Stimulated activated naive B cell treated with anti-CD40 and anti-IgM and Interleukin-4, amounts not matched to agents 10 μg/mL and 1 μg/mL and 100 μg/mL, for 72 hours (primary cell): ENCODE measurements around the gene COPS3.
"Not testable (repeated sequence)": the region's sequence is repeated elsewhere in the genome, so short reads cannot be mapped to it uniquely, and the experiment has no call there.

Experiments
- ATAC-seq, 2 donors: fragments of 150-1000 bp; cut with Tn5 transposase; replicated peaks; 2 replicates each; pipeline ENCODE4 v1.10.0; 2021; ENCODE audit warnings: moderate library complexity in 1 of 2
- DNase-seq: peaks from one replicate; pipeline ENCODE4 v3.0.0; 2021
- H3K27ac Mint-ChIP-seq: one replicate; pipeline ENCODE4 v1.8.0; 2022; ENCODE audit warnings: mild to moderate bottlenecking, mixed read lengths
- H3K27me3 Mint-ChIP-seq, 2 donors: one replicate each; pipeline ENCODE4 v1.8.0; 2022; ENCODE audit warnings: mixed read lengths in 2 of 2
- H3K36me3 Mint-ChIP-seq, 2 donors: one replicate each; pipeline ENCODE4 v1.8.0; 2022; ENCODE audit warnings: mixed read lengths in 2 of 2, mild to moderate bottlenecking in 1 of 2
- H3K4me1 Mint-ChIP-seq, 2 donors: one replicate each; pipeline ENCODE4 v1.8.0; 2022; ENCODE audit warnings: mixed read lengths in 2 of 2, mild to moderate bottlenecking in 1 of 2
- H3K4me3 Mint-ChIP-seq, 2 donors: one replicate each; pipeline ENCODE4 v1.8.0; 2022; ENCODE audit warnings: mild to moderate bottlenecking in 2 of 2, mixed read lengths in 2 of 2, moderate library complexity in 1 of 2
- H3K9me3 Mint-ChIP-seq, 2 donors: one replicate each; pipeline ENCODE4 v1.8.0; 2022; ENCODE audit warnings: mixed read lengths in 2 of 2, mild to moderate bottlenecking in 1 of 2

The COPS3 gene

DNA sequence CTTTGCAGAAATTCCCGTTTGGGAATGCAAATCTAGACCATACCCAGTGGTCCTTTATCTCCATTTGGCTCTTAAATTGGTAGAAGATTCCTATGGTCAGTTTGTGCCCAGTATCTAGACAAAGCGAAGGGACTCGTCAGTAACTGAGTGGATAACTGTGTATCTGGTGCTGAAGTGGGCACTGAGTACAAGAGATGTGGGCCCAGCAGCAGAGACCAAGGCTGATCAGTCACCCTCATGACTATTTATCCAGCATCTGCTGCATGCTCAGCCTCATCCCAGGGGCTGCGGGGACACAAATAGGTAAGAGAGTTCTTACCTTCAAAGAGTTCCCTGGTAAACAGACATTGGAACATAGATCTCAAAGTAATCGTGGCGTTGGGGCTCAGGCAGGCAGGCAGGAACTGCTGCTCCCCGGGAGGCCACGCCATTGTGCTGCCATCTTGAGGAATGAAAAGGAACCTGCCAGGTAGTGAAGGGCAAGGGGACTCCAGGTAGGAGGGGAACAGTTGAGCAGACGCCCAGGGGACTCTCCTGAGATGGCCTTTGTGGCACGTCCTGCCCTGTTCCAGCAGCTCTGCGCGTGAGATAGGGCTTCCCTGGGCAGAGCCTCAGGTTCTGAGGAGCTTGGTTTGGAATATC is 32.4 kb upstream of the COPS3 start:
- ATAC-seq (peak; percentile 92 to 97), DNase-seq (peak; percentile 53)
- Mint-ChIP-seq H3K4me1 (peaks cover 0 to 4% of the 10 kb centered on the region in 2 donors), H3K27ac (no peak overlapping the region), H3K4me3 (no peak overlapping the region), H3K36me3 (no peaks in the 10 kb centered on the region), H3K9me3 (no peaks in the 10 kb centered on the region), H3K27me3 (no peaks in the 10 kb centered on the region)

DNA sequence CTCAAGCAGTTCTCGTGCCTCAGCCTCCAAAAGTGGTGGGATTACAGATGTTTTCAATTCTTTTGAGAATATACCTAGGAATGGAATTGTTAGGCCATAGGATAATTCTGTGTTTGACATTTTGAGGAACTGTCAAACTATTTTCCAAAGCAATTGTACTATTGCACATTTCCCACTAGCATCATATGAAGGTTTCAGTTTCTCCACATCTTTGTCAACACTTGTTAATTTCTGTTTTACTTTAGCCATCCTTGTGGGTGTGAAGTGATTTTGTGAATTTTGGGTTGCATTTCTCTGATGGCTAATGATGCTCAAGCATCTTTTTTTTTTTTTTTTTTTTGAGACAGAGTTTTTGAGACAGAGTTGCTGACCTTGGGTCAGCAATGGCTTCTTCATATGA is 28.3 kb upstream of the COPS3 start:
- Mint-ChIP-seq H3K4me1 (peaks cover 16 to 19% of the 10 kb centered on the region in 2 donors), H3K27ac (no peak overlapping the region), H3K27me3 (no peaks in the 10 kb centered on the region), H3K9me3 (no peaks in the 10 kb centered on the region), H3K4me3 (no peak overlapping the region), H3K36me3 (no peaks in the 10 kb centered on the region)
- DNase-seq: no peak
- no peak for ATAC-seq

DNA sequence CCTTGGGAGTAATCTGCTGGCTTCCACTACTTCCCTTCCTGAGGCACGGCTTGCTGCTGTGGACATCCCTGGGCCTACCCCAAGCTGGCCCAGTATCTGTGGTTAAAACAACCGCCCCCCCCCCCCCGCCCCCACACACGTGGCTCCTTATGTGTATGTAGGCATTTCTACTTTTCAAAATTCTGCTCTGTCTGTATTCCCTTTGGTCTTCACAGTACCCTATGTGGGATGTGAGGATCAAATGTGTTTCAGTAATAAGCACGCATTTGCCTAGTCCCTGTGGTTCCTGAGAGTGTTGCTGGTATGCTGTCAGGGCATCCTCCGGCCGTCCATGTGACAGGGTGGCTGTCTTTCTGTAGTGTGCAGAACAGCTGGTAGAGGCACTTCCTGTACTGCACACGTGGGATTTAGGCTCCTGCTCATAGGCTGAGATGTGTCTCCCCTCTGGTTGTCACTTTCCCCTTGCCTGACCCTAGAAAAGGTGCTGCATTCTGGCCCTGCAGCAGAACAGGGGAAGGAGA is 24.3 kb upstream of the COPS3 start:
- ATAC-seq (peak; percentile 83 to 86), DNase-seq (peak; percentile 51)
- Mint-ChIP-seq H3K4me3 (peak overlapping the region; percentile 78), H3K4me1 (peaks cover 19 to 37% of the 10 kb centered on the region in 2 donors), H3K27ac (peak overlapping the region; percentile 69), H3K9me3 (no peaks in the 10 kb centered on the region), H3K27me3 (no peaks in the 10 kb centered on the region), H3K36me3 (no peaks in the 10 kb centered on the region)

DNA sequence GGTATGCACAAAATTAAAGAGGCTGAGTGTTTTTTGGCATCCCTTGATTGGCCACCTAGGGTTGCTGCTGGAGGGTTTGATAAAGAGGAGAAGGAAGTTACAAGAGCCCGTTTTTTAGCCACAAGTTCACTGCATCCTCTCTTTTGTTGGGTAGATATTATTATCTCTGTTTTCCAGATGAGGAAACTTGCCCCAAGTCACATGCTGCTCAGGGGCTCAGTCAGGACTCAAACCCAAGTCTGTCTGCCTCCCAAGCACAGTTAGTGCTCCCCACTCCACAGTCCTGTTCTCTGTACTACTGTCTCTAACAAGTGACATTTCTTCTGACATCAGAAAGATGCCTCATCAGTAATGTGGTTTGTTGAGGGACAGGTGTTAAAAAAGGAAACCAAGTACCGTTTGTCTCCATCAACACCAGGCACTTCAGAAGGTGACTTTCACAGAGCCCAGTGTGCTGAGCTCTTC is 23.5 kb upstream of the COPS3 start:
- no peaks in the 10 kb centered on the region for H3K27me3 Mint-ChIP-seq
- H3K9me3 Mint-ChIP-seq: no peaks in the 10 kb centered on the region
- H3K27ac Mint-ChIP-seq: peak overlapping the region; percentile 51
- H3K36me3 Mint-ChIP-seq: no peaks in the 10 kb centered on the region
- DNase-seq (no peak), ATAC-seq (peak in 1 of 2 donors; percentile 12)
- H3K4me3 Mint-ChIP-seq: peak overlapping the region; percentile 91 to 95
- peaks cover 19 to 41% of the 10 kb centered on the region in 2 donors for H3K4me1 Mint-ChIP-seq

DNA sequence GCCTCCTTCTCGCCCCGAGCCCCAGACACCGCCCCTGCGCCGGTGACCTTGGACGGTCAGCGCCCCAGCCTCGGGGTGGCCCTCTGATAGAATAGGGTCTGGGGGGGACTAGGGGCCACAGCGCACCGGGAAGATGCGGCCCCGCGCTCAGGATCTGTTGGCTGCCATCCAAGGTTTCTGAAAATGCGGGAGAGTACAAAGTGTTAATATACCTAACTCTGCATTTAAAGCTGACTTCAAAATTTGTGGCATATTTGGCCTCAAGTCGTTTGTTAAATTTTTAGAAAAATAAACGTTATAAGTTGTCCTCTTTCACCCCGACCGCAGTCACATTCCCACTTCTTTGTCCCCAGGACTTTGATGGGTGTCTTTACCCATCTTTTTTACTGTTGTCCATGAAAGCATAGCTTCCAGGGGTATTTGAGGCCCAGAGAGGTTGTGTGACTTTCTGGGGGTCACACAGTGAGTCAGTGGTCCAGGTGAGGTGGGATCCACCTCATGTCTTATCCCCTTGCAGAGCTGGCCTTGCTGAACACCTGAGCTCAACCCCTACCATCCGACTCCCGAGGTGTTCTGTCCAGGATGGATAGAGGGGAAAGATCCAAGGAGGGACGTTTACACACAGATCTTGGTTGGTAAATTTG is 22.9 kb upstream of the COPS3 start:
- peak overlapping the region; percentile 91 to 95 for H3K4me3 Mint-ChIP-seq
- ATAC-seq: no peak
- H3K4me1 Mint-ChIP-seq: peaks cover 19 to 41% of the 10 kb centered on the region in 2 donors
- no peaks in the 10 kb centered on the region for H3K27me3 Mint-ChIP-seq
- no peaks in the 10 kb centered on the region for H3K9me3 Mint-ChIP-seq
- no peaks in the 10 kb centered on the region for H3K36me3 Mint-ChIP-seq
- peak overlapping the region; percentile 75 for H3K27ac Mint-ChIP-seq
- no peak for DNase-seq

DNA sequence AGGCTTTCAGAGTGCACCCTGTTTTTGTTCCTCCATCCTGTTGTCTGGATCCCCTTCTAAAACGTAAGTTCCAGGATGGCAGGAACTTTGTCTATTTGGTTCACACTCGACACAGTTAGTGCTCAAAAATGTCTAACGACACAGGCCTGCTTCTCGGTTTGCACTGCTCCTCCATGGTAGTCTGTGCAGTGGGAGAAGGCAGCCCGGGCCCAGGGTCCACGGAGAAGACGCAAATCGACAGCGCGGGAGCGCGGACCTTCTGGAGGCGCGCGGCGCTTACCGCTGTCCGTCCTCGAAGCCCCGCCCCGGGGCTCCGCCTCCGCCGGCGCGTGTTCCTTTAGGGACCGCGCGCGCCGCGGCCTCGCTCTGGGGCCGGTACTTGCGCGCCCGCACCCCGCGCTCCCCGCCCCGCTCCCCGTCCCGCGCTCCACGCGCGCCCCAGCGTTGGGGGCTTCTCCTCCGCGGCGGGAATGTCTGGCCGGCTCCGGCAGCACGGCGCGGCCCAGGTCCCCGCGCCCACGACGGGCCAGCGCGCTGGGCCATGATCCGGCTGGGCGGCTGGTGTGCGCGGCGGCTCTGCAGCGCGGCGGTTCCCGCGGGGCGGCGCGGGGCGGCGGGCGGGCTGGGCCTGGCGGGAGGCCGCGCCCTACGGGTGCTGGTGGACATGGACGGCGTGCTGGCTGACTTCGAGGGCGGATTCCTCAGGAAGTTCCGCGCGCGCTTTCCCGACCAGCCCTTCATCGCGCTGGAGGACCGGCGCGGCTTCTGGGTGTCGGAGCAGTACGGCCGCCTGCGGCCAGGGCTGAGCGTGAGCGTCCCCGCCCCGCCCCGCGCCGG is 22.2 kb upstream of the COPS3 start, which contains the start of gene NT5M:
TSS of gene NT5M (plus strand) at position 364 of the 837 bp plus-strand sequence. CDS start at position 542, 178 bp downstream.
- Mint-ChIP-seq H3K4me1 (peaks cover 21 to 47% of the 10 kb centered on the region in 2 donors), H3K36me3 (no peaks in the 10 kb centered on the region)

DNA sequence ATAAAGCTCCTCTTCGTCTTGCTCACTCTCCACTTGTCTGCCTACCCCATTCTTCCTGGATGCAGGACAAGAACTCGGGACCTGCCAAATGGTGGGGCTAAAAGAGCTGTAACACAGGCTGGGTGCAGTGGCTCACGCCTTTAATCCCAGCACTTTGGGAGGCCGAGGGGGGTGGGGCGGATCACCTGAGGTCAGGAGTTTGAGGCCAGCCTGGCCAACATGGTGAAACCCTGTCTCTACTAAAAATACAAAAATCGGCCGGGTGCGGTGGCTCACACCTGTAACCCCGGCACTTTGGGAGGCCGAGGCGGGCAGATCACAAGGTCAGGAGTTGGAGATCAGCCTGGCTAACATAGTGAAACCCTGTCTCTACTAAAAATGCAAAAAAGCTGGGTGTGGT is 20.6 kb upstream of the COPS3 start:
- H3K36me3 Mint-ChIP-seq, H3K9me3 Mint-ChIP-seq, ATAC-seq, H3K27ac Mint-ChIP-seq, DNase-seq, H3K27me3 Mint-ChIP-seq: not testable (repeated sequence)
- peak overlapping the region in 1 of 2 donors; percentile 35 for H3K4me3 Mint-ChIP-seq
- peaks cover 28 to 60% of the 10 kb centered on the region in 2 donors for H3K4me1 Mint-ChIP-seq

More for the DNA sequence above, 22.2 kb upstream of the COPS3 start, which contains the start of gene NT5M:
- DNase-seq (peak; percentile 60), ATAC-seq (peak; percentile 67 to 74)
- no peaks in the 10 kb centered on the region for H3K9me3 Mint-ChIP-seq
- peak within 1 kb of the TSS; percentile 91 to 95 for H3K4me3 Mint-ChIP-seq
- no peaks in the 10 kb centered on the region for H3K27me3 Mint-ChIP-seq
- H3K27ac Mint-ChIP-seq: peak within 1 kb of the TSS; percentile 87

DNA sequence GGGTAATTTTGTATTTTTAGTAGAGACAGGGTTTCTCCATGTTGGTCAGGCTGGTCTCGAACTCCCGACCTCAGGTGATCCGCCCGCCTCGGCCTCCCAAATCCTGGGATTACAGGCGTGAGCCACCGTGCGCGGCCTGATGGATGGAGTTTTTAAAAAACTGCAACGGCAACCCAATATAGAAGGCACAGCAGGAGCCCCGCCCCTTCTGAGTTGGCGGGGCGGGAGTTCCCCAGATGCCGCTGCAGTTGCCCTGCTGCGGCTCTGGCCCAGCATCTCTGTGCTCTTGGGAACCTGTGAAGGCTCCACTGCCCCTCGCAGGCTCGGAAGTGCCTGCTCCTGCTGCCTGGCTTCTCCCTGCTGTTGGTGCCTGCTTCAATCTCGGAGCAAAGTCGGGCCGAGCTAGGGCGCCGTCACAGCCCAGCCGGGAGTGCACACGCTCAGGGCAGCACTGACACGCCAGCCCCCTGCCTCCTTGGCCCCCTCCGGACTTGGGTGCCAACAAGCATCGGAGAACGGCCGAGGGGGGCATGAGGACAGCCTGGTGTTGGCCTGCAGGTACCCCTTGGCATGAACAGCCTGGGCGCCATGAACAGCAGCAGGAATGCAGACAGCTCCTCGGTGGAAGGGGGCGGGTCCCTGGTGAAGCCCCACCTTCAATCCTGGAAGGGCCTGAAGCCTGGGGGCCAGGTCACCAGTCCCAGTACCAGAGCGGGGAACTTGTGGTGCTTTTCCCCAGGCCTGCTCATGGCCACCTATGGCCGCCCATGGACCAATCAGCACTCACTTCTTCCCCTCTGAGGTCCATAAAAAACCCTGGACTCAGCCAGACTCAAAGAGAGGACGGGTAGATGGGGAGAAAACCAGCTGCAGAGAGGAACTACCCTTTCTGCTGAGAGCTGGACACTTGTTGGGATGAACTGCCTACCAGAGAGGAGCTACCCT is 19.9 kb upstream of the COPS3 start:
- Mint-ChIP-seq H3K27ac (no peak overlapping the region), H3K27me3 (no peaks in the 10 kb centered on the region), H3K9me3 (no peaks in the 10 kb centered on the region), H3K36me3 (no peaks in the 10 kb centered on the region), H3K4me3 (peak overlapping the region; percentile 79 to 81), H3K4me1 (peaks cover 24 to 58% of the 10 kb centered on the region in 2 donors)
- peak; percentile 51 for DNase-seq
- ATAC-seq: peak; percentile 66 to 69

DNA sequence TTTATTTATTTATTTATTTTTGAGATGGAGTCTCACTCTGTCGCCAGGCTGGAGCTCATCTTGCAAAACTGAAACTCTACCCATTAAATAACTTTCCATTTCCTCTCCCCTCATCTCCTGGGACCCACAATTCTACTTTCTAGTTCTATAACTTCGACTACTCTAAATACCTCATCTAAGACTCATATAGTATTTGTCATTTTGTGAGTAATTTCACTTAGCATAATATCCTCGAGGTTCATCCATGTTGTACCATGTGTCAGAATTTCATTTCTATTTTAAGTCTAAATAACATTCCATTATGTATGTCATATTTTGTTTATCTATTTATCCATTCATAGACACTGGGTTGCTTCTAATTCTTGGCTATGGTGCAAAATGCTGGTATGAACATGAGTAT is 17.1 kb upstream of the COPS3 start:
- Mint-ChIP-seq H3K9me3 (no peaks in the 10 kb centered on the region), H3K36me3 (peaks cover 0 to 2% of the 10 kb centered on the region in 2 donors), H3K4me3 (no peak overlapping the region), H3K27me3 (no peaks in the 10 kb centered on the region), H3K27ac (no peak overlapping the region), H3K4me1 (peaks cover 12 to 37% of the 10 kb centered on the region in 2 donors)
- ATAC-seq (peak; percentile 38 to 47), DNase-seq (no peak)

DNA sequence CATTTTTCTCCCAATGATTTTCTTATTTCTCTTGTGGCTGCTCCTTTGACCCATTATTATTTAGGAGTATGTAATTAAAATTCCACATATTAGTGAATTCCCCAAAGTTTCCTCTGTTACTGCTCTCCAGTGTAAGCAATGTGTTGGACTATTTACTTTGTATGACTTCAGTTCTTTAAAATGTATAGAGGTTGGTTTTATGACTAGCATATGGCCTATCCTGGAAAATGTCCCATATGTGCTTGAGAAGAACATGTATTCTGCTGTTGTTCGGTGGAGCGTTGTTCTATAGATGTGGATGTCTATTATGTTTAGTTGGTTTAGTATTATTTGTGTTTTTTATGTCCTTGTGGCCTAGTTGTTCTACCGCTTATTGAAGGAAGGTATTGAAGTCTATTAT is 16.2 kb upstream of the COPS3 start:
- Mint-ChIP-seq H3K27ac (no peak overlapping the region), H3K4me1 (peaks cover 11 to 31% of the 10 kb centered on the region in 2 donors), H3K27me3 (no peaks in the 10 kb centered on the region), H3K9me3 (no peaks in the 10 kb centered on the region), H3K36me3 (peaks cover 0 to 2% of the 10 kb centered on the region in 2 donors), H3K4me3 (no peak overlapping the region)
- ATAC-seq (no peak), DNase-seq (no peak)

DNA sequence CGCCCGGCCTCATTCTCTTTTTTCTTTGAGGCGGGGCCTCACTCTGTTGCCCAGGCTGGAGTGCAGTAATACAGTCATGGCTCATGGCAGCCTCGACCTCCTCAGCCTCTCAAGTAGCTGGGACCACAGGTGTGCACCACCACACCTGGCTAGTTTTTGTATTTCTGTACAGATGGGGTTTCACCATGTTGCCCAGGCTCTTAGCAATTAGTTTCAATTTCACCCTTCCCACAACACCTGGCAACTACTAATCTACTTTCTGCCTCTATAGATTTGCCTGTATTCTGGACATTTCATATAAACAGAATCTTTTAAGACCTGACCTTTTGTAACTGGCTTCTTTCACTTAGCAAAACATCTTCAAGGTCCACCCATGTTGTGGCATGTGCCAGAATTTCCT is 14.1 kb upstream of the COPS3 start:
- Mint-ChIP-seq H3K9me3 (no peaks in the 10 kb centered on the region), H3K27ac (no peak overlapping the region), H3K4me1 (peaks cover 9 to 22% of the 10 kb centered on the region in 2 donors), H3K4me3 (no peak overlapping the region), H3K27me3 (no peaks in the 10 kb centered on the region), H3K36me3 (peaks cover 0 to 2% of the 10 kb centered on the region in 2 donors)
- peak; percentile 23 to 46 for ATAC-seq
- DNase-seq: no peak

DNA sequence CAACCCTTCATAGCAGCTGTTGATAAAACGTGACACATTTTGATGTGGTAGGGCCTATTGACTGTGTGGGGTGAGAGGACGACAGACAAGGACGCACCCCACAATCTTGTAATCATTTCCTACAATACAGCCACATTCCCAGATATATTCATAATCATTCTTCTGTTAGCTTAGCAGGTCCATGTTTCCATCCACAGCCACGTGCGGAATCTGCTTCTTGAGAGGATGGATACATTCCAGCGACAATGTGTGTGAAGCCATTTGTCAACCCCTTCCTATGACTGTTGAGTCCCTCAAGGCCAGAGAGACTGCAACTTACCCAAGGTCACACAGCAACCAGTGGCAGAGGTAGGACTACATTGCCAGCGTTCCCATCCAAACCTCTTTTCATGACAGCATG is 8.7 kb upstream of the COPS3 start:
- Mint-ChIP-seq H3K4me3 (no peak overlapping the region), H3K9me3 (no peaks in the 10 kb centered on the region), H3K27ac (no peak overlapping the region), H3K36me3 (no peaks in the 10 kb centered on the region), H3K4me1 (no peaks in the 10 kb centered on the region), H3K27me3 (no peaks in the 10 kb centered on the region)
- no peak for ATAC-seq
- no peak for DNase-seq

DNA sequence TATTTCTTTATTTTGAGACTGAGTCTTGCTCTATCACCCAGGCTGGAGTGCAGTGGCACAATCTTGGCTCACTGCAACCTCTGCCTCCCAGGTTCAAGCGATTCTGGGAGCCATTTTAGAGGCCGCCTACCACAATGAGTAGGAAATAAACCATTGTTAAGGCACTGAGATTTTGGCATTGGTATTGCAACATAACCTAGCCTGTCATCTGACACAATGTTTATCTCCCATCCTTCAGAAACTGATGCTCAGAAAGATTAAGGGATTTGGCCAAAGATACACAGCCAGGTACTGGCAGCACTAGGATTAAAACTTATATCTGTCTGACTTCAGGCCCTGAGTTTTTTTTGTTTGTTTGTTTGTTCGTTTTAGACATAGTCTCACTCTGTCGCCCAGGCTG is 8.0 kb upstream of the COPS3 start:
- Mint-ChIP-seq H3K4me3 (no peak overlapping the region), H3K36me3 (no peaks in the 10 kb centered on the region), H3K27ac (no peak overlapping the region), H3K27me3 (no peaks in the 10 kb centered on the region), H3K9me3 (no peaks in the 10 kb centered on the region), H3K4me1 (no peaks in the 10 kb centered on the region)
- ATAC-seq (no peak), DNase-seq (no peak)
